Non-pigmented ciliary epithelial cell (primary cell): ENCODE data around the gene HLA-DRB1.
"Not testable (repeated sequence)": the region's sequence is repeated elsewhere in the genome, so short reads cannot be mapped to it uniquely, and the experiment has no call there.

ENCODE experiments used
- DNase-seq: peaks from one replicate; pipeline ENCODE4 v3.0.0-alpha.2; 2010; ENCODE audit warnings: low read depth

Gene HLA-DRB1

GRCh38 chr6:32589596-32590449, at the start of gene HLA-DRB1:
Gene HLA-DRB1, minus strand, starts transcription at chr6:32589848. Its CDS starts 106 bp downstream, at chr6:32589742.
- no peak for DNase-seq

- no peak for DNase-seq
These were observed 49.0 kb upstream of the HLA-DRB1 start for GRCh38 chr6:32638532-32639219.

- DNase-seq: no peak
These were observed 48.2 kb upstream of the HLA-DRB1 start for GRCh38 chr6:32637883-32638282.

- DNase-seq: no peak
These were observed 47.7 kb upstream of the HLA-DRB1 start, which contains the start of gene HLA-DQA1 for GRCh38 chr6:32637219-32637880. Gene HLA-DQA1, plus strand, starts transcription at chr6:32637406. Its CDS starts 53 bp downstream, at chr6:32637459.

GRCh38 chr6:32635526-32636123, 46.0 kb upstream of the HLA-DRB1 start:
- DNase-seq: no peak

- not testable (repeated sequence) for DNase-seq
These were observed 40.1 kb upstream of the HLA-DRB1 start for GRCh38 chr6:32629793-32630192.

- peak; percentile 9 for DNase-seq
These were observed 38.2 kb upstream of the HLA-DRB1 start for GRCh38 chr6:32627831-32628230.

GRCh38 chr6:32627249-32627648, 37.6 kb upstream of the HLA-DRB1 start:
- no peak for DNase-seq

- DNase-seq: no peak
These were observed 35.5 kb upstream of the HLA-DRB1 start for GRCh38 chr6:32625137-32625536.

GRCh38 chr6:32624565-32624964, 34.9 kb upstream of the HLA-DRB1 start:
- DNase-seq: no peak

- no peak for DNase-seq
These were observed 34.0 kb upstream of the HLA-DRB1 start for GRCh38 chr6:32623693-32624092.

GRCh38 chr6:32622545-32623401, 33.1 kb upstream of the HLA-DRB1 start:
- peak; percentile 30 for DNase-seq

GRCh38 chr6:32621372-32621771, 31.7 kb upstream of the HLA-DRB1 start:
- DNase-seq: no peak

GRCh38 chr6:32617751-32618150, 28.1 kb upstream of the HLA-DRB1 start:
- no peak for DNase-seq

- no peak for DNase-seq
These were observed 26.4 kb upstream of the HLA-DRB1 start for GRCh38 chr6:32615885-32616532.

- no peak for DNase-seq
These were observed 24.9 kb upstream of the HLA-DRB1 start for GRCh38 chr6:32614366-32615081.

GRCh38 chr6:32613475-32613874, 23.8 kb upstream of the HLA-DRB1 start:
- DNase-seq: no peak

GRCh38 chr6:32610682-32611296, 21.1 kb upstream of the HLA-DRB1 start:
- no peak for DNase-seq
